BLaER1 (cell line): ENCODE data around the gene TTC24.
"Not testable (repeated sequence)": the region's sequence is repeated elsewhere in the genome, so short reads cannot be mapped to it uniquely, and the experiment has no call there.

Source experiments
- H3K27ac ChIP-seq: shearing (Covaris generic); formaldehyde crosslinking; 2 replicates; pipeline ENCODE4 v1.8.1; 2022
- H3K27me3 ChIP-seq: shearing (Covaris generic); formaldehyde crosslinking; 2 replicates; pipeline ENCODE4 v1.8.1; 2022
- H3K36me3 ChIP-seq: shearing (Covaris generic); formaldehyde crosslinking; 2 replicates; pipeline ENCODE4 v1.8.1; 2022
- H3K4me1 ChIP-seq: shearing (Covaris generic); formaldehyde crosslinking; 2 replicates; pipeline ENCODE4 v1.8.1; 2022
- H3K4me2 ChIP-seq: shearing (Covaris generic); formaldehyde crosslinking; 2 replicates; pipeline ENCODE4 v1.8.1; 2022
- H3K4me3 ChIP-seq: shearing (Covaris generic); formaldehyde crosslinking; 2 replicates; pipeline ENCODE4 v1.8.1; 2022
- H3K9ac ChIP-seq: shearing (Covaris generic); formaldehyde crosslinking; 2 replicates; pipeline ENCODE4 v1.8.1; 2022
- H3K9me3 ChIP-seq: shearing (Covaris generic); formaldehyde crosslinking; 2 replicates; pipeline ENCODE4 v1.8.1; 2022
- H4K20me1 ChIP-seq: shearing (Covaris generic); formaldehyde crosslinking; 2 replicates; pipeline ENCODE4 v1.8.1; 2022
- Cebpa-rat ChIP-seq: shearing (Covaris generic); IDR thresholded peaks from 2 replicates; pipeline ENCODE4 v1.8.1; 2022

TTC24 gene

DNA sequence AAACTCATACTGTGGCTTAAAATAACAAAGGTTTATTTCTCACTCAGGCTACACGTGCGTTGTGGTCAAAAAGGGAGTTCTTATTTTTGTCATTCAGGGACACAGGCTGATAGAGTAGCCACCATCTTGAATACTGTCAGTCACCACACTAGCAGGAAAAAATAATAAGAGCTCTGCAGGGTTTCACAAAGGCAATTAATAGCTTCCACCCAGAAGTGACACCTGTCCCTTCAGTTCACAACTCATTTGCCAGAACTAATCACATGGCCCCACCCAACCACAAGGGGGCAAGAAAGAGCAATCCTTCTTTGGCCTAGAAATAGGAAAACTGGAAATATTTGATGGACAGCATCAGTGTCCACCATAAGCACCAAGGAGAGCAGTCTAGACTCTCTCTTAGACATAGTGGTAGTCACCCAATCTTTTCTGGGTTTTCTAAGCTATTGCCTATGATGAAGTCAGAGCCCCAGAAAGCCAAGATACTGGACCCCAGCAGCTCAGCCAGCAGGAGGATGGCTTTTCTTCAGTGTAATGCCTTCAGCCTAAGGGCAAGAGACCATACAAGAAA lies 47.9 kb downstream of the TTC24 start:
- H3K4me2 ChIP-seq, result peak overlapping the region; percentile 53
- H3K4me1 ChIP-seq, result peaks cover 32% of the 10 kb centered on the region
- no peak overlapping the region for H3K27ac ChIP-seq
- H3K4me3 ChIP-seq, result no peak overlapping the region
- TF ChIP-seq Cebpa-rat, result no peak
- H4K20me1 ChIP-seq, result peaks cover 31% of the 10 kb centered on the region
- no peaks in the 10 kb centered on the region for H3K36me3 ChIP-seq
- no peak overlapping the region for H3K9ac ChIP-seq
- H3K9me3 ChIP-seq, result no peaks in the 10 kb centered on the region
- H3K27me3 ChIP-seq, result peaks cover 53% of the 10 kb centered on the region

DNA sequence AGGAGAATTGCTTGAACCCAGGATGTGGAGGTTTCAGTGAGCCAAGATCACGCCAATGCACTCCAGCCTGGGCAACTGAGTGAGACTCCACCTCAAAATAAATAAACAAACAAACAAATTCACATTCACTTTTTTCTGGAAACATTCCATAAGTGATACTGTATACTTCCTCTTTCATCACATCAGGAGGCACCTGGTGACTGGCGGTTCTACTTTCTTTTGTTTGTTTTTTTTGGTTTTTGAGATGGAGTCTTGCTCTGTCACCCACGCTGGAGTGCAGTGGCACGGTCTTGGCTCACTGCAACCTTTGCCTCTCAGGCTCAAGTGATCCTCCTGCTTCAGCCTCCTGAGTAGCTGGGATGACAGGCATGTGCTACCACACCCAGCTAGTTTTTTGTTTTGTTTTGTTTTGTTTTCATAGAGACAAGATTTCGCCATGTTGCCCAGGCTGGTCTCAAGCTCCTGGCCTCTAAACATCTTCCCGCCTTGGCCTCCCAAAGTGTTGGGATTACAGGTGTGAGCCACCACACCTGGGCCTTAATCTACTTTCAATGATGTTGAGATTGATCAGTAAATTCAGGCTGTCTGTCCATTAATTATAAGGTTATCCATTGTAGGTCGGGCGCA lies 50.4 kb downstream of the TTC24 start:
- Histone ChIP-seq H3K27ac (no peak overlapping the region), H3K4me2 (peak overlapping the region; percentile 28; the same call in 1 of the 2 replicates), H3K4me3 (no peak overlapping the region), H3K36me3 (no peaks in the 10 kb centered on the region), H3K9ac (no peak overlapping the region), H3K27me3 (peaks cover 30% of the 10 kb centered on the region), H3K4me1 (peaks cover 31% of the 10 kb centered on the region), H3K9me3 (no peaks in the 10 kb centered on the region), H4K20me1 (peaks cover 10% of the 10 kb centered on the region)
- TF ChIP-seq Cebpa-rat, result no peak

DNA sequence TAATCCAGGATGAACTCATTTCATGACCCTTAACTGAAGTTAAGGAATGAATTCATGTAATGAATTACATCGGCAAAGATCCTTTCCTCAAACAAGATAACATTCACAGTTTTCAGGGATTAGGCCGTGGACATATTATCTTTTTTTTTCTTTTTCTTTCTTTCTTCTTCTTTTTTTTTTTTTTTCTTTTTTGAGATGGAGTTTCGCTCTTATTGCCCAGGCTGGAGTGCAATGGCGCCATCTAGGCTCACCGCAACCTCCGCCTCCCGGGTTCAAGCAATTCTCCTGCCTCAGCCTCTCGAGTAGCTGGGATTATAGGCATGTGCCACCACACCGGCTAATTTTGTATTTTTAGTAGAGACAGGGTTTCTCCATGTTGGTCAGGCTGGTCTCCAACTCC lies 51.6 kb downstream of the TTC24 start:
- peaks cover 22% of the 10 kb centered on the region for H3K4me1 ChIP-seq
- H3K9me3 ChIP-seq, H3K4me3 ChIP-seq, H3K36me3 ChIP-seq, H3K9ac ChIP-seq, H3K4me2 ChIP-seq, H3K27ac ChIP-seq, H4K20me1 ChIP-seq: not testable (repeated sequence)
- H3K27me3 ChIP-seq, result peaks cover 18% of the 10 kb centered on the region

DNA sequence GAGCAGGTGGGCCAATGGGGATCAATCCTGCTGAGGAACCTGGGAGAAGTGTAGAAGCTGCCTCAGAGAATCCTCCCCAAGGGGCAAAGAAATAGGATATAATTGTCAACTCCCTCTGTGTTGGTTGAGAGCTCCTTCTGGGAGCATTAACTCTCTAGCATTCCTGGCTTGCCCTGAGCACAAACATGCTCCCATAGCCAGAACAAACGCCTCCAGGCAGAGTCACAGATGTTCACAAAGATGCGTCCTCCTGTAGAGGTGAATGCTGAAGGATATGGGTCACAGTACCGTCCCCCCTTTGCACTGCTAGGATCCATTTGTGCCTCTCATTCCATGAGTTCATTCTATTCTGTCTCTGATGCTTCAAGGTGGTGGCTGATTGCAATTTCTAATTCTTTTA lies 52.8 kb downstream of the TTC24 start:
- Histone ChIP-seq H3K4me2 (no peak overlapping the region), H3K4me1 (peaks cover 15% of the 10 kb centered on the region), H3K36me3 (no peaks in the 10 kb centered on the region), H4K20me1 (no peaks in the 10 kb centered on the region), H3K27me3 (peaks cover 7% of the 10 kb centered on the region; the same call in 1 of the 2 replicates), H3K4me3 (no peak overlapping the region), H3K27ac (no peak overlapping the region), H3K9me3 (no peaks in the 10 kb centered on the region), H3K9ac (no peak overlapping the region)
- no peak for TF ChIP-seq Cebpa-rat
